Kidney (tissue), 14 donors: Measurements from ENCODE around the gene ARL8B. TPM values are rescaled to one million over a fixed set of nuclear protein-coding genes. Genes with fewer than 3 reads are reported as not detected.
"Not testable (repeated sequence)": the region's sequence is repeated elsewhere in the genome, so short reads cannot be mapped to it uniquely, and the experiment has no call there.

Source experiments
- DNase-seq, 5 donors: peaks; one replicate each; pipeline ENCODE4 v3.0.0-alpha.2; 2013 to 2020
- FAIRE-seq: peaks from 2 replicates; lab custom pipeline; 2012; peaks lifted over from hg19 to GRCh38; lab: Jason Lieb, UNC
- H3K27ac ChIP-seq, 2 donors: one replicate each; pipeline ENCODE4 v1.7.0; 2013; ENCODE audit warnings: low read depth in 2 of 2, low read length in 2 of 2, inconsistent platforms in 1 of 2
- H3K27me3 ChIP-seq: one replicate; pipeline ENCODE4 v1.7.1; 2013; ENCODE audit warnings: low read length, inconsistent platforms; ENCODE audit not compliant: control insufficient read depth, insufficient read depth
- H3K36me3 ChIP-seq, 3 donors: one replicate each; pipeline versions ENCODE4 v1.7.0 to v1.7.1; 2013; ENCODE audit warnings: low read length in 3 of 3, control low read depth in 1 of 3, inconsistent platforms in 1 of 3; ENCODE audit not compliant: insufficient read depth in 3 of 3, control insufficient read depth in 2 of 3
- H3K4me1 ChIP-seq, 3 donors: one replicate each; pipeline versions ENCODE4 v1.7.0 to v1.7.1; 2013; ENCODE audit warnings: low read length in 3 of 3, inconsistent platforms in 1 of 3, low read depth in 1 of 3; ENCODE audit not compliant: control insufficient read depth in 2 of 3, insufficient read depth in 2 of 3
- H3K4me3 ChIP-seq, 3 donors: one replicate each; pipeline versions ENCODE4 v1.7.0 to v1.8.1; 2013; ENCODE audit warnings: low read length in 3 of 3, control low read depth in 1 of 3, inconsistent platforms in 1 of 3
- H3K9ac ChIP-seq, 3 donors: one replicate each; pipeline versions ENCODE4 v1.7.0 to v1.7.1; 2013; ENCODE audit warnings: low read length in 3 of 3, control low read depth in 1 of 3, inconsistent platforms in 1 of 3
- H3K9me3 ChIP-seq, 3 donors: one replicate each; pipeline versions ENCODE4 v1.7.0 to v1.7.1; 2013; ENCODE audit warnings: low read length in 3 of 3, control low read depth in 1 of 3, inconsistent platforms in 1 of 3; ENCODE audit not compliant: control insufficient read depth in 2 of 3, insufficient read depth in 1 of 3
- CTCF ChIP-seq: IDR thresholded peaks from 3 replicates; pipeline ENCODE4 v1.5.1; 2012; ENCODE audit warnings: mild to moderate bottlenecking, moderate library complexity, borderline replicate concordance; ENCODE audit not compliant: insufficient read depth; ENCODE audit errors: extremely low read depth
- intact Hi-C: fragments of 100-400 bp; cut with DNase I; formaldehyde crosslinking; loops from one replicate; pipeline ENCODE4 v1.11.1; 2022
- polyA plus RNA-seq: library from polyadenylated mRNA; stranded (reverse); fragments of 350-450 nt; fragmentation: Illumina TruSeq; extraction: RNeasy Lipid Tissue Mini Kit (QIAGEN cat#74804); gene quantifications from one replicate; pipeline ENCODE4 v1.2.3, GENCODE V29; 2014; ENCODE audit warnings: low read depth, low replicate concordance; ENCODE audit not compliant: insufficient read depth
- total RNA-seq: library from RNA; stranded (reverse); fragmentation: NEBNext Ultra II Directional; extraction: Animal tissue kit (Norgen Biotek cat#: 25700); gene quantifications from one replicate; pipeline ENCODE4 v1.2.1, GENCODE V29; 2021
- donor health status: control.
- donor health status: control.
- donor health status: control.
- donor health status: control.
- donor health status: control.
- donor health status: DM: yes; HTN: yes; CAD: no.
- donor health status: Normal renal cell carcinoma (clear cell type).

The ARL8B gene
- total and polyA plus RNA-seq, 2 donors from 2014 or later: 49.1 to 62.7 TPM

GRCh38 chr3:5145120-5145519 is 23.0 kb downstream of the ARL8B start:
- no peak overlapping the region for H3K27ac ChIP-seq
- intact Hi-C loops: no loop called here
- FAIRE-seq: no peak

GRCh38 chr3:5147152-5147551 is 25.1 kb downstream of the ARL8B start:
- FAIRE-seq, H3K27ac ChIP-seq, H3K4me1 ChIP-seq, H3K9me3 ChIP-seq, H3K9ac ChIP-seq, H3K4me3 ChIP-seq, H3K36me3 ChIP-seq, intact Hi-C loops, DNase-seq, H3K27me3 ChIP-seq: not testable (repeated sequence)

More at GRCh38 chr3:5145120-5145519, 23.0 kb downstream of the ARL8B start:
- TF ChIP-seq CTCF: no peak
- H3K36me3 ChIP-seq: peaks cover 0 to 2% (median 0%) of the 10 kb centered on the region in 3 donors
- no peaks in the 10 kb centered on the region for H3K27me3 ChIP-seq
- no peak for DNase-seq
- H3K4me1 ChIP-seq: peaks cover 0 to 18% (median 13%) of the 10 kb centered on the region in 3 donors
- H3K9ac ChIP-seq: no peak overlapping the region
- H3K9me3 ChIP-seq: no peaks in the 10 kb centered on the region
- H3K4me3 ChIP-seq: no peak overlapping the region

- peaks cover 0 to under 1% (median 0%) of the 10 kb centered on the region in 3 donors for H3K4me1 ChIP-seq
- DNase-seq (no peak), FAIRE-seq (no peak)
- H3K27me3 ChIP-seq: no peaks in the 10 kb centered on the region
- no peak overlapping the region for H3K4me3 ChIP-seq
- TF ChIP-seq CTCF: no peak
- H3K9me3 ChIP-seq: no peaks in the 10 kb centered on the region
- intact Hi-C loops: no loop called here
- peaks cover 0 to 2% (median 0%) of the 10 kb centered on the region in 3 donors for H3K36me3 ChIP-seq
- H3K9ac ChIP-seq: no peak overlapping the region
- no peak overlapping the region for H3K27ac ChIP-seq
These were observed 27.3 kb downstream of the ARL8B start for GRCh38 chr3:5149306-5149880.

- H3K36me3 ChIP-seq: peaks cover 0 to 2% (median 0%) of the 10 kb centered on the region in 3 donors
- no peaks in the 10 kb centered on the region for H3K27me3 ChIP-seq
- no peak for DNase-seq
- no peak for FAIRE-seq
- H3K9ac ChIP-seq: no peak overlapping the region
- no peak overlapping the region for H3K4me3 ChIP-seq
- TF ChIP-seq CTCF: no peak
- intact Hi-C loops: no loop called here
- H3K27ac ChIP-seq: no peak overlapping the region
- peaks cover 0 to 2% (median 0%) of the 10 kb centered on the region in 3 donors for H3K4me1 ChIP-seq
- no peaks in the 10 kb centered on the region for H3K9me3 ChIP-seq
These were observed 29.5 kb downstream of the ARL8B start for GRCh38 chr3:5151586-5151985.
